ENCODE results near the gene CCDC83.

DNA sequence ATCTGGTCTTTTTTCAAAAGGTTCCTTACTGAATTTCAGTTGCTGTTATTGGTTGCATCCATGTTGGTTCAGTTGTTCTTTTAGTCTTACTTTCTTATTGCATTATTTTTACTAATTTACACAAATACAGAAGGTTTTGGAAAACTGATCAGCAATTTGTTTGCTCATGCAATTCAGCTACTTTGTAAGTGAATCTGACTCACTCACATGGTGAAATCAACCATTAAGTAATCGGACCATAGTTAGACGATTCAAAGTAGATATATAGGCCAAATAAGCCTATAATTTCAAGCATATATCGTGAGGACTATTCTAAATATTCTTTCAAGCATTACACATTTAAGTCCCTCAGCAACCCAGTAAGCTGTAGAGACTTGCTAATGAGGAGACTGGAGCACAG lies 41.7 kb downstream of the CCDC83 start:
- TF ChIP-seq, protein P1, sequence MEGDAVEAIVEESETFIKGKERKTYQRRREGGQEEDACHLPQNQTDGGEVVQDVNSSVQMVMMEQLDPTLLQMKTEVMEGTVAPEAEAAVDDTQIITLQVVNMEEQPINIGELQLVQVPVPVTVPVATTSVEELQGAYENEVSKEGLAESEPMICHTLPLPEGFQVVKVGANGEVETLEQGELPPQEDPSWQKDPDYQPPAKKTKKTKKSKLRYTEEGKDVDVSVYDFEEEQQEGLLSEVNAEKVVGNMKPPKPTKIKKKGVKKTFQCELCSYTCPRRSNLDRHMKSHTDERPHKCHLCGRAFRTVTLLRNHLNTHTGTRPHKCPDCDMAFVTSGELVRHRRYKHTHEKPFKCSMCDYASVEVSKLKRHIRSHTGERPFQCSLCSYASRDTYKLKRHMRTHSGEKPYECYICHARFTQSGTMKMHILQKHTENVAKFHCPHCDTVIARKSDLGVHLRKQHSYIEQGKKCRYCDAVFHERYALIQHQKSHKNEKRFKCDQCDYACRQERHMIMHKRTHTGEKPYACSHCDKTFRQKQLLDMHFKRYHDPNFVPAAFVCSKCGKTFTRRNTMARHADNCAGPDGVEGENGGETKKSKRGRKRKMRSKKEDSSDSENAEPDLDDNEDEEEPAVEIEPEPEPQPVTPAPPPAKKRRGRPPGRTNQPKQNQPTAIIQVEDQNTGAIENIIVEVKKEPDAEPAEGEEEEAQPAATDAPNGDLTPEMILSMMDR (IDR thresholded peaks at IDR 0.05; ENCODE audit: low read depth, low read length), result no peak
- TF ChIP-seq POLR2A (IDR thresholded peaks at IDR 0.05; ENCODE audit: extremely low read depth, insufficient read length), result no peak
